Stimulated activated CD4-positive, alpha-beta T cell treated with anti-CD3 and anti-CD28 coated beads, Interleukin-4, amount 100 ng/mL, for 1 hour (primary cell): Measurements from ENCODE around the gene DDRGK1.
"Not testable (repeated sequence)": the region's sequence is repeated elsewhere in the genome, so short reads cannot be mapped to it uniquely, and the experiment has no call there.

Experiments used
- DNase-seq: peaks from one replicate; pipeline ENCODE4 v3.0.0-alpha.2; 2020

DDRGK1 gene

GRCh38 chr20:3163099-3164042 is 41.1 kb downstream of the DDRGK1 start:
- no peak for DNase-seq

DNA sequence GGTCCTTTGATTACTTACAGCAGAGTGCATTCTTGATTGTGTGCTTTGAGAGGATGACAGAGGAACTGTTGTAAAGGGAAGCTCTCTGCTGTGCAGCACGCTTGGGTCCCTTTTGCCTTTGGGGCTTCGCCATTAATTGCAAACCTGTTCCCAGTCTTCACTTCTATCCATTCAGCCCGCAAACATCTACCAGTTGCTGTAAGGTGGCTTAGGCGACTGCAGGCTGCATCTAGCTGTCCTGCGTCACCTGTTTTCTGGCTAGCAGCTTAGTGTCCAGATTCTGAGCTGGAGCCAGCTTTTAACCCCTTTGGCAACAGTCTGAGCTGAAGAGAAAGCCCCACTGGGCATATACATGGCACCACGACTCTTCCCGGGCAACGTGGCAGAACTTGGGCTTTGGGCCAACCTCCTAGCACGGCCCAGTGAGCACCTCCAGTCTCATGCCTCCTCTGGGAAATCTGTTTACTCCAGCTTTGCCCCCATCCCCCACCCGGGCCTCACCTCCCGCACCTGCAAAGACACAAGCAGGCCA is 42.3 kb downstream of the DDRGK1 start:
- DNase-seq = no peak

GRCh38 chr20:3161316-3162079 is 43.0 kb downstream of the DDRGK1 start:
- no peak for DNase-seq

GRCh38 chr20:3160418-3160817 is 44.1 kb downstream of the DDRGK1 start:
- no peak for DNase-seq

- DNase-seq = no peak
Measured at GRCh38 chr20:3158968-3159431, 45.5 kb downstream of the DDRGK1 start.

DNA sequence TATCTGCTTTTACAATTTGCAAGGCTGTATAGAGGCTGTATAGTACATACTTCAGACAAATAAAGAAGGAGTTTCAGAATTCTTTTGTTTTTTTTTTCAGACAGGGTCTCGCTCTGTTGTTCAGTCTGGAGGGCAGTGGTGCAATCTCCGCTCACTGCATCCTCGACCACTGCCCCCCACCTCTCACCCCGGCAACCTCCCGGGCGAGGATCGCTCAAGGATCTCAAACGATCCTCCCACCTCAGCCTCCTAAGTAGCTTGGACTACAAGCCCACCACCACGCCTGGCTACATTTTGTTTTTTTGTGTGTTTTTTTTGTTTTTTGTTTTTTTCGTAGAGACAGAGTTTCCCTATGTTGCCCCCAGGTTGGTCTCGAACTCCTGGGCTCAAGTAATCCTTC is 46.7 kb downstream of the DDRGK1 start:
- DNase-seq = no peak

- DNase-seq = no peak
Measured at GRCh38 chr20:3156811-3157619, 47.5 kb downstream of the DDRGK1 start.

GRCh38 chr20:3152057-3152644 is 52.3 kb downstream of the DDRGK1 start:
- DNase-seq = not testable (repeated sequence)

DNA sequence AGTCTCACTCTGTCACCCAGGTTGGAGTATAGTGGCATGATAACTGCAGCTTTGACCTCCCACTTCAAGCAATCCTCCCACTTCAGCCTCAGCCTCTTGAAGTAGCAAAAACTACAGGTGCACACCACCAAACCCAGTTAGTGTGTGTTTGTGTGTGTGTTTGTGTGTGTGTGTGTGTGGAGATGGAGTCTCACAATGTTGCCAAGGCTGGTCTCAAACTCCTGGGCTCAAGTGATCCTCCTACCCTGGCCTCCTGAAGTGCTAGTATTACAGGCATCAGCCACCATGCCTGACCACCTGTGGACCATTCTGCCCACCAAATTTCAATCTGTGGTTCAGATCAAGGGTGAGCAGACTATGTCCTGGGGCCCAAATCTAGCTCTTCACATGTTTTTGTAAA is 53.6 kb downstream of the DDRGK1 start:
- no peak for DNase-seq

DNA sequence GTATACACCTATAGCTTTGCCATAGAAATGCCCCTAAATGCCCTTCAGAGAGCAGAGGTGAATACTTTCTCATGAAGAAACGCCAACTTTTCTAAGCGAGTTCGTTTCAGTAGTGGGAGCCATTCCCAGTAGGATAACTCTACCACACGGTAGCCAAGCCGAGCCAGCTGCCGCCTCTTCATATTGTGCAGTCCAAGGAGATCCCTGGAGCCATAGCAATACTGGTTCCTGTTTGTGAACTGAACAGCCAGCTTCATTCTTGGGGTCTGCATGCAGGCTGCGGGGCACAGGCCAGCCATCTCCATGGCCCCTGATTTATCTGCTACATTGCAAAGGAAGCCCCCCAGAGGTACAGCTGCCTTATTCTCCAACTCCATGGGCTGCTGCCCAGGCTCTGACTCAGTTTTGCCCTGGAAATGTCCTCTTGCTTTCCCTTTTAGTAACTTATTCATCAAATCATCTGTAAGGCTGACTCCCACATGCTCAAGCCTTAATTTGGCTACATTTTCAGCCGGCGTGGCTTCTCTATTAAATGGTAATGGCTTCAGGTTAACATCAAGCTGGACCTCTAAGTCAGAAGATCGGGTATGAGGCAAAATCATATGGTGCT is 57.6 kb downstream of the DDRGK1 start:
- DNase-seq = no peak

GRCh38 chr20:3141757-3142156 is 62.7 kb downstream of the DDRGK1 start:
- DNase-seq = no peak
